NCI-H2029 (cell line): ENCODE data around the gene PRKG2.

Source experiments
- DNase-seq: peaks from one replicate; lab custom pipeline; 2025; lab: John Stamatoyannopoulos, UW

PRKG2 gene

GRCh38 chr4:81162752-81163458 is 52.1 kb downstream of the PRKG2 start:
- no peak for DNase-seq

- peak; percentile 12 for DNase-seq
Observed at GRCh38 chr4:81153714-81154323, 61.2 kb downstream of the PRKG2 start.

- DNase-seq = no peak
Observed at GRCh38 chr4:81152839-81153713, 61.9 kb downstream of the PRKG2 start.

GRCh38 chr4:81149976-81150375 is 65.0 kb downstream of the PRKG2 start:
- no peak for DNase-seq

GRCh38 chr4:81148576-81148975 is 66.4 kb downstream of the PRKG2 start:
- DNase-seq = no peak

- no peak for DNase-seq
Observed at GRCh38 chr4:81146466-81146865, 68.6 kb downstream of the PRKG2 start.

GRCh38 chr4:81143183-81143582 is 71.8 kb downstream of the PRKG2 start:
- no peak for DNase-seq

GRCh38 chr4:81142744-81143143 is 72.3 kb downstream of the PRKG2 start:
- DNase-seq = no peak

- DNase-seq = no peak
Observed at GRCh38 chr4:81137894-81138293, 77.1 kb downstream of the PRKG2 start.

- DNase-seq = no peak
Observed at GRCh38 chr4:81137446-81137845, 77.6 kb downstream of the PRKG2 start.

GRCh38 chr4:81136161-81136905 is 78.7 kb downstream of the PRKG2 start:
- no peak for DNase-seq

GRCh38 chr4:81135501-81135900 is 79.5 kb downstream of the PRKG2 start:
- DNase-seq = no peak

- no peak for DNase-seq
Observed at GRCh38 chr4:81131563-81131962, 83.5 kb downstream of the PRKG2 start.

- no peak for DNase-seq
Observed at GRCh38 chr4:81131066-81131465, 84.0 kb downstream of the PRKG2 start.

- DNase-seq = no peak
Observed at GRCh38 chr4:81130569-81130968, 84.5 kb downstream of the PRKG2 start.

GRCh38 chr4:81120055-81120454 is 95.0 kb downstream of the PRKG2 start:
- DNase-seq = no peak

- DNase-seq = no peak
Observed at GRCh38 chr4:81118086-81118485, 96.9 kb downstream of the PRKG2 start.

GRCh38 chr4:81116566-81116965 is 98.5 kb downstream of the PRKG2 start:
- no peak for DNase-seq

GRCh38 chr4:81113024-81113423 is 102.0 kb downstream of the PRKG2 start:
- no peak for DNase-seq

GRCh38 chr4:81109356-81109755 is 105.7 kb downstream of the PRKG2 start:
- no peak for DNase-seq

- no peak for DNase-seq
Observed at GRCh38 chr4:81106150-81106549, 108.9 kb downstream of the PRKG2 start.

- no peak for DNase-seq
Observed at GRCh38 chr4:81102107-81102506, 112.9 kb downstream of the PRKG2 start.
